Neuron (in vitro differentiated cells): Measurements from ENCODE around the gene NBEAL1.
"Not testable (repeated sequence)": the region's sequence is repeated elsewhere in the genome, so short reads cannot be mapped to it uniquely, and the experiment has no call there.

Experiments used
- H2AFZ ChIP-seq: one replicate; pipeline ENCODE4 v1.6.1; 2013; ENCODE audit warnings: low read depth, mild to moderate bottlenecking, inconsistent platforms, low read length, moderate library complexity
- H3K27me3 ChIP-seq: one replicate; pipeline ENCODE4 v1.6.1; 2013; ENCODE audit warnings: low read length; ENCODE audit not compliant: insufficient read depth
- H3K36me3 ChIP-seq: one replicate; pipeline ENCODE4 v1.6.1; 2013; ENCODE audit warnings: low read length; ENCODE audit not compliant: insufficient read depth
- H3K4me1 ChIP-seq: one replicate; pipeline ENCODE4 v1.6.1; 2013; ENCODE audit warnings: low read length; ENCODE audit not compliant: insufficient read depth
- H3K4me3 ChIP-seq: 2 replicates; pipeline ENCODE4 v1.5.1; 2013; ENCODE audit warnings: mild to moderate bottlenecking, low read length, moderate library complexity
- H3K9me3 ChIP-seq: one replicate; pipeline ENCODE4 v1.6.1; 2013; ENCODE audit warnings: low read length

NBEAL1 gene

GRCh38 chr2:203225423-203226039, 210.9 kb downstream of the NBEAL1 start:
- no peaks in the 10 kb centered on the region for H3K4me1 ChIP-seq
- no peak overlapping the region for H2AFZ ChIP-seq
- H3K4me3 ChIP-seq, result no peak overlapping the region

GRCh38 chr2:203229674-203230073, 215.0 kb downstream of the NBEAL1 start:
- H3K4me1 ChIP-seq, H3K36me3 ChIP-seq, H2AFZ ChIP-seq: not testable (repeated sequence)

More at GRCh38 chr2:203225423-203226039, 210.9 kb downstream of the NBEAL1 start:
- Histone ChIP-seq H3K9me3 (peaks cover 1% of the 10 kb centered on the region), H3K36me3 (no peaks in the 10 kb centered on the region), H3K27me3 (no peaks in the 10 kb centered on the region)

DNA sequence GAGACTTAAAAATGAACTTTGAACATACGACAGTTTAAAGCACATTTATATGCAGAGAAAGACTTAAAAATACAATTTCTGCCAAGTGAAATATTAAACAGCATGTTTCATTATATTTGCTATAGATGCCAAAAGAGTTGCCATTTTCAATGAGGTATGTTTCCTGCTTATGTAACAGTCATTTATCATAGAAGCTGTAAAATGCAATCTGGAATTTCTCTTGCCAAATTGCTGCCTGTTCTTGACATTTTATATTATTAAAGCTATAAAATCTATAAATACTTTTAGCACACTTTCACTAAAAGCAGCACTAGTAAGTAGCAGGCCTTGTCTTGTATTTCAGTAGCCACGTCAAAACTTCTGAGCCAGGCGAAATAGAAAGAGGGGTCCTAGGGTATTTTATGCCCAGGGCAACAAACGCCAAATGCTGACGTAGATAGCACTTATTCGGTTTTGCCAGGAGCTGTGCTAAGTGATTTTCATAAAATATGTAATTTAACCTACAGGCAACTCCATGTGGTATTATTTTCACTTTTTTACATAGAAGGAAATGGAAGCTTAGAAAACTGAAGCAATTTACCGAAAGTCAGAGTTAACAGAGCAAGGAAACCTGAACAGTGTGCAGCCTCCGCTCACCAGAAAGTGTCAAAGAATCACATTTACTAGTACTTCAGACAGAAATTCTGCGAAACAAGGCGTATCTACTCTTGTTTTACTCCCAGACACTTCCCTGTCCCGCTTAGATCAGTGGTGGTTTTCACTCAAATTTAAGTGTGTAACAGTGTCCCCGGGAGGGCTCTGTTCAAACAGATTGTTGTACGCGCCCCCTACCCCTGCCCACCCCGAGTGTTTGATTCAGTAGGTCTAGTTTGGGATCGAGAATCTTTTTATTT, 222.9 kb downstream of the NBEAL1 start:
- Histone ChIP-seq H3K36me3 (peaks cover 3% of the 10 kb centered on the region), H3K4me1 (peaks cover 5% of the 10 kb centered on the region), H3K4me3 (peak overlapping the region; percentile 61), H2AFZ (peak overlapping the region; percentile 60), H3K27me3 (no peaks in the 10 kb centered on the region), H3K9me3 (no peaks in the 10 kb centered on the region)

More at GRCh38 chr2:203229674-203230073, 215.0 kb downstream of the NBEAL1 start:
- H3K9me3 ChIP-seq, H3K27me3 ChIP-seq, H3K4me3 ChIP-seq: not testable (repeated sequence)

DNA sequence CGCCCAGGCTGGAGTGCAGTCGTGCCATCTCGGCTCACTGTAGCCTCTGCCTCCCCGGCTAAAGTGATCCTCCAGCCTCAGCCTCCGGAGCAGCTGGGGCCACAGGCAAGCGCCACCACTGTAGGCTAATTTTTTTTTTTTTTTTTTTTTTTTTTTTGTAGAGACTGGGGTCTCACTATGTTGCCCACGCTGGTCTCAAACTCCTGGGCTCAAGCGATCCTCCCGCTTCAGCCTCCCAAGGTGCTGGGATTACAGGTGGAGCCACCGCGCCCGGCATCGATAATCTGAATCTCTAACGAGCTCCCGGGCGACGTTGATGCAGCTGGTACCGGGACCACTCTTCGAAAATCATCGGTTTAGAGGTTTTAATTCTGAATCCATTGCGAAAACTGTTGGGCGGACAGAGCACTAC, 223.6 kb downstream of the NBEAL1 start:
- peaks cover 8% of the 10 kb centered on the region for H3K36me3 ChIP-seq
- peaks cover 2% of the 10 kb centered on the region for H3K9me3 ChIP-seq
- no peaks in the 10 kb centered on the region for H3K27me3 ChIP-seq
- peaks cover 5% of the 10 kb centered on the region for H3K4me1 ChIP-seq
- H3K4me3 ChIP-seq, result peak overlapping the region; percentile 61
- peak overlapping the region; percentile 60 for H2AFZ ChIP-seq

DNA sequence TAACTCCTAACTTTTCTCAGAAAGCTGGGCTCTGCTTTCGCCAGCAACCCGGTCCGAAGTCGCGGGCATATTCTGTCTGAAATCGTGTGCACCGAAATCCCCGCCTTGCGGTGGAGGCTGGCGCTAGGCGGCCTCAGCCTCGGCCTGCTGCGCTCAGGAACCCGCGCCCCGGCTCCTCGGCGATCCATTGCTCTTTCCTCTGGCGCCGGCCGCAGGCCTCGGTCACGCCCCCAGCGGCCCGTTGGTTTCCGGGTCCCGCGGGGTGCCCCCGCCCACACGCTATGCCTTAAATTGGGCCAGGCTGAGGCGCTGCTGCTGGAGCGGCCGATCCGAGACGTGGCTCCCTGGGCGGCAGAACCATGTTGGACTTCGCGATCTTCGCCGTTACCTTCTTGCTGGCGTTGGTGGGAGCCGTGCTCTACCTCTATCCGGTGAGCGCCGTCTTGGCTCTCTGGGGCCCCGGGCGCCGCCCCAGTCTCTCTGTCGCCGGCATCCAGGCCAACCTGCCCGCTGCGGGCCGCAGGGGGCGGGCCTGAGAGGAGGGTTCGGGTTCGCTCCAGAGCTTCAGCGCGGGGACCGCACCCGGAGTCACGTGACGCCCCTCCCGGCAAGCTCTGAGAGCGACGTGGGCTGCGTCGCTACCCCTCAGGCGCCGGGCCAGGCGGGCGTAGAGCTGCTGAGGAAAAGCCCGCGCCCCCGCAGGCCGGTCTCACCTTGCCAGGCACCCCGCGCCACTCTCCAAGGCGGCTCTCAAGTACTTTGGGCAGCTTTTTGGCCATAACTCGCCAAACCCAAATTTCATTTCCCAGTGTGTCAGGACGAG, 224.2 kb downstream of the NBEAL1 start, which contains the start of gene CYP20A1:
Gene CYP20A1, plus strand, starts transcription at position 315 of the 823 bp plus-strand sequence. Its CDS starts 45 bp downstream, at position 360.
- Histone ChIP-seq H3K36me3 (peaks cover 10% of the 10 kb centered on the region), H3K4me3 (peak within 1 kb of the TSS; percentile 61), H2AFZ (peak within 1 kb of the TSS; percentile 60), H3K4me1 (peaks cover 5% of the 10 kb centered on the region), H3K9me3 (peaks cover 2% of the 10 kb centered on the region), H3K27me3 (no peaks in the 10 kb centered on the region)

DNA sequence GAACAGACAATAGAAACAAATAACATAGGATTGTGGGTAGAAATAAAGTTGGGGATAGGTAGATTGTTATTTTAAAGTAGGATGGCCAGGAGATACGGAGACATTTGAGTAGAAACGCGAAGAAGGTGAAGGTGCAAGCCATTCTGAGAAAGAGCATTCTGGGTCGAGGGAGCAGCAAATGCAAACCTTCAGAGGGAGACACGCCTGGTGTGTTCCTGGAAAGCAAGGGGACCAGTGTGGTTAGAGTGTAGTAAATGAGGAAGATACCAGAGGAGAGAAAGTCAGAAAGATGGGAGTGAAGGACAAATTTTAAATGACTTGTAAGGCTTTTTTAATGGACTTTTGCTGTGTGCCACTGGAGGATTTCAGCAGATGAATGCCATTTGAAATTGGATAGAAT, 225.8 kb downstream of the NBEAL1 start:
- peaks cover 5% of the 10 kb centered on the region for H3K4me1 ChIP-seq
- H3K4me3 ChIP-seq, result peak overlapping the region; percentile 61
- no peak overlapping the region for H2AFZ ChIP-seq
- no peaks in the 10 kb centered on the region for H3K27me3 ChIP-seq
- H3K36me3 ChIP-seq, result peaks cover 12% of the 10 kb centered on the region
- H3K9me3 ChIP-seq, result peaks cover 2% of the 10 kb centered on the region

GRCh38 chr2:203242518-203242917, 227.8 kb downstream of the NBEAL1 start:
- Histone ChIP-seq H2AFZ (no peak overlapping the region), H3K36me3 (peaks cover 25% of the 10 kb centered on the region), H3K4me3 (no peak overlapping the region)

DNA sequence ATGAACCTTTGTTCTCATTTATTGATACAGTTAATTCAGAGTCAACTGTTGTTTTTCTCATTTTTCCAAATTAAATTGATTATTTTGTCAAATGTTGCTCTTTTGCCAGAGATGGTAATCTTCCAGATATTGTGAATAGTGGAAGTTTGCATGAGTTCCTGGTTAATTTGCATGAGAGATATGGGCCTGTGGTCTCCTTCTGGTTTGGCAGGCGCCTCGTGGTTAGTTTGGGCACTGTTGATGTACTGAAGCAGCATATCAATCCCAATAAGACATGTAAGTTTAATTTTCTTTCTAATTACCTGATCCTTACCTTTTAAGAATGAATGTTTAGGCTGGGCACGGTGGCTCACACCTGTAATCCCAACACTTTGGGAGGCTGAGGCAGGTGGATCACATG, 232.0 kb downstream of the NBEAL1 start:
- Histone ChIP-seq H3K36me3 (peaks cover 37% of the 10 kb centered on the region), H3K4me3 (no peak overlapping the region), H3K4me1 (no peaks in the 10 kb centered on the region), H2AFZ (no peak overlapping the region), H3K9me3 (peaks cover 2% of the 10 kb centered on the region), H3K27me3 (no peaks in the 10 kb centered on the region)

More at GRCh38 chr2:203242518-203242917, 227.8 kb downstream of the NBEAL1 start:
- Histone ChIP-seq H3K27me3 (no peaks in the 10 kb centered on the region), H3K9me3 (peaks cover 2% of the 10 kb centered on the region), H3K4me1 (peaks cover 5% of the 10 kb centered on the region)

- H3K27me3 ChIP-seq, result no peaks in the 10 kb centered on the region
- H3K36me3 ChIP-seq, result peaks cover 51% of the 10 kb centered on the region
- no peak overlapping the region for H3K4me3 ChIP-seq
- H2AFZ ChIP-seq, result no peak overlapping the region
- H3K9me3 ChIP-seq, result no peaks in the 10 kb centered on the region
- no peaks in the 10 kb centered on the region for H3K4me1 ChIP-seq
Measured at GRCh38 chr2:203252818-203253217, 238.1 kb downstream of the NBEAL1 start.

GRCh38 chr2:203253422-203254095, 238.9 kb downstream of the NBEAL1 start:
- H3K36me3 ChIP-seq, result peaks cover 52% of the 10 kb centered on the region
- H3K27me3 ChIP-seq, H3K4me1 ChIP-seq, H3K9me3 ChIP-seq, H3K4me3 ChIP-seq, H2AFZ ChIP-seq: not testable (repeated sequence)

DNA sequence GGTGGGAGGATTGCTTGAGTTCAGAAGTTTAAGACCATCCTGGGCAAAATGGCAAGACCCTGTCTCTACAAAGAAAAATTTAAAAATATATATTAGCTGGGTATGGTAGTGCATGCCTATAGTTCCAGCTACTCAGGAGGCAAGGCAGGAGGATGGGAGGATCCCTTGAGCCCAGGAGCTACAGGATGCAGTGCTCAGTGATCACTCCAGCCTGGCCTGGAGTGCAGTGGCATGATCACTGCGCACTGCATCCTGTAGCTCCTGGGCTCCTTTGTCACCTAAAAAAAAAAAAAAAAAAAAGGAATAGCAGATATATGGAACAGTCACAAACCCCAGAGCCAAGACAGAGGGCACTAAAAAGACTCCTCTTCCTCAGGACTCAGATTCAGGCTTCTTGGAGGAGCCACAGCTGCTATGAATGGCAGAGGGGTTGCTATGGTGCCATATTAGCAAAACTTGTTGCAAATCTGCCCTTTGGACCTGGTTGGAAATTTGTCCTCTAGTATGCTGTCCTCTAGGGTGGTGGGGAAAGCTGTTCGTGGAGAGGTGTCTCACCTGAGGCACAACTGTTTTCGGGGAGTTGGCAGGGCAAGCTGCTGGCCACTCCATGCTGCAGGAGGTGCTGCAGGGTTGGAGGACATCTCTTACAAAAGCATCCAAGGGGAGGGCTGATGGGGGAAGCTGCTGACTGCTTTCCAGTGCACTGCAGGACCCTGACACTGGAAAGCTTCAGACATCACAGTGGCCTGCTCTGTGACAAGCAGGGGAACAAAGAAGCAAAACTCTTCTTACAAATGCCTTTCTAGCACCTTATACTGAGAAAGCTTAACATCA, 246.9 kb downstream of the NBEAL1 start:
- H3K27me3 ChIP-seq, result no peaks in the 10 kb centered on the region
- no peak overlapping the region for H3K4me3 ChIP-seq
- no peaks in the 10 kb centered on the region for H3K9me3 ChIP-seq
- peaks cover 33% of the 10 kb centered on the region for H3K36me3 ChIP-seq
- H3K4me1 ChIP-seq, result no peaks in the 10 kb centered on the region
- H2AFZ ChIP-seq, result no peak overlapping the region
